GM19025 (cell line): ENCODE results near the gene CMC2.

Experiments
- ATAC-seq: cut with Tn5 transposase; IDR thresholded peaks from one replicate; pipeline ENCODE4 v1.9.1; 2021; ENCODE audit warnings: mild to moderate bottlenecking, low read depth, moderate library complexity; ENCODE audit not compliant: unreplicated experiment

Gene CMC2

GRCh38 chr16:81006813-81007695, at the start of gene CMC2, which contains the start of gene CENPN:
Gene CMC2 (minus strand): TSS chr16:81006885. CDS start chr16:80997394, 9,491 bp downstream.
Gene CENPN (plus strand): TSS chr16:81007214. CDS start chr16:81011940, 4,726 bp downstream.
- peak; percentile 80 for ATAC-seq

DNA sequence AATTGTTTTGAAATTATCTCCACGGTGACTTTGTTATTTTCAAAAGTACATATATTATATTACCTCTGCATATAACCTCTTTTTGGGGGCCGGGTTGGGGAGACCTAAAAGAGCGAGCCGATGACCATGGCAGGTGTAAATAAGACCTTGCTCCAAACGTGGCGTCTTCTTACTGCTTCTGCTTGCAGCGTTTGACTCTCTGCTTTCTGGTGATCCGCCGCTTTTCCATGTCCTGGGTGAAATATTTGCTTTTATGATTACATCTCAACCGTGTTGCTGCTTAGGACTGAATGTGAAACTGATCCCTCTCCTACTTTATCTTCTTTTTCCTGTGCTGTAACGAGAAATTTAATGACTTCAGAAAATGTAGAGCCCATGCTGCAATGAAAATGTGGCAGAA, 47.1 kb upstream of the CMC2 start:
- no peak for ATAC-seq

GRCh38 chr16:81042821-81043220, 36.1 kb upstream of the CMC2 start:
- no peak for ATAC-seq

DNA sequence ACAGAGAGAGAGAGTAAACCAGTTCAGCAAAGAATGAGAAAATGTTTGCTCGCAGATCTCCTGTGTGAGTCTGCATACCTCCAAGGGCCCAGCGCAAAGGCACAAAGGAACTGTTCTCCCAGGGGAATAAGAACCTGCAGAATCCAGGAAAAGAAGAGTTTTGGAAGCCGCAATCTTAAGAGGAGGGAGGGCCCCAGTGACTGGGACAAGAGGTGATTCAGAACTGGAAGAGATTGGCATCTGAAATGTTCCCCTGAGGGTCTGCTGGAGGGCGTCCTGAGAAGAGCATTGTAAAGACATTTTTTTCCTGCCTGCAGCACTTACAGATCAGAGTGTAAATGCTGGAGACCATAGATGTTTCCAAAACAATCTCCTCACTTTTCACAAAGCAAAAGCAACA, 35.0 kb upstream of the CMC2 start:
- no peak for ATAC-seq

- no peak for ATAC-seq
Observed at GRCh38 chr16:81040842-81041241, 34.2 kb upstream of the CMC2 start.

GRCh38 chr16:81040131-81040530, 33.4 kb upstream of the CMC2 start:
- no peak for ATAC-seq

DNA sequence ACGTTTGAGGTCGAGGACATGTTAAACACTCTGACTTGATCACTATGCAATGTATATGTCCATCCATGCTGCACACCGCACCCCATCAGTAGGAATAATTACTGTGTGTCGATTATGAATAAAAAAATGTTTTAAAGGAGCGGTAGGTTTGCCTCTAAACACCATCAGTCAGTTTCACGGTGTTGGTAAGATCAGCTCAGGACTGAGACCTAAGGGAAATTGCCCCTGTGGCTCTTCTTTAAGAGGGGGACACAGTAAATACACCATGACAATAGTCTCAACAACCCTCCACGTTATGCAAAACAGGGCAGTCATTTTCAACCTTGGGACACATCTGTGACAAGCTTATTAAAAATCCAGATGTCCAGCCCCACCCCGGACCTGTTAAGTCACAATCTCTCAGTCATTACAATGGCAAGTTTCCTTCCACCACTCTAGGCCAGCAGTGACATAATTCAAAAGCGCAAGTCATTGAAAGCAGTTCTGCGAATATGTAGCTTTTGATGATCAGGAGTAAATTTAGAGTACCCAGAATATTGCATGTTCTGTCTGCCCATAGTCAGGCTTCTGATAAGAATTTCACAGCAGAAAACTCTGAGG, 30.2 kb upstream of the CMC2 start:
- ATAC-seq = no peak

GRCh38 chr16:81035975-81036750, 29.5 kb upstream of the CMC2 start:
- peak; percentile 50 for ATAC-seq

DNA sequence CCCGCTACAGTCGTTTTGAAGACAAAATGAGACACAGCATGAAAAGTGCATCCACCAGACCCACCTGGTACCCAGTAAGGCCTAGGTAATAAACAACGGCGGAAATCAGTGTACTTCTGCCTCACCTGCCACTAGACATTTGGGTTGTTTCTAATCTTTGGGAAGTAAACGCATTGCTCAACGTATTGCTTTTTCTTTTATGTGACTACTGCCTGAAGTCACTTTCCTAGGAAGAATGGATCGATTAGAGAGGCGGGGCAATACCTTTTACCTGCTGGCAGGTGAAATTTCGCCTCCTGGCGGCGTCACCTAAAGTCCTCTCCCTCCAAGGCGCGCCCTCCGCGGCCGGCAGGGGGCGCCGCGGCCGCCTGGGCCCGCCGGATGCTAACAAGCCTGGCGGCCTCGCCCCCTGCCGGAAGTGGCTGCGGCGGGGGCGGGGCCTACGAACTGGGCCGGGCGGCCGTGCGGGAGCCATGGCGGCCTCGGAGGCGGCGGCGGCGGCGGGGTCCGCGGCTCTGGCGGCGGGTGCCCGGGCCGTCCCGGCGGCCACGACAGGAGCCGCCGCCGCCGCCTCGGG, 28.8 kb upstream of the CMC2 start, which contains the start of gene ATMIN:
Gene ATMIN (plus strand): TSS at position 445 of the 577 bp plus-strand sequence. CDS start 29 bp downstream, at position 474.
- ATAC-seq = peak; percentile 89

DNA sequence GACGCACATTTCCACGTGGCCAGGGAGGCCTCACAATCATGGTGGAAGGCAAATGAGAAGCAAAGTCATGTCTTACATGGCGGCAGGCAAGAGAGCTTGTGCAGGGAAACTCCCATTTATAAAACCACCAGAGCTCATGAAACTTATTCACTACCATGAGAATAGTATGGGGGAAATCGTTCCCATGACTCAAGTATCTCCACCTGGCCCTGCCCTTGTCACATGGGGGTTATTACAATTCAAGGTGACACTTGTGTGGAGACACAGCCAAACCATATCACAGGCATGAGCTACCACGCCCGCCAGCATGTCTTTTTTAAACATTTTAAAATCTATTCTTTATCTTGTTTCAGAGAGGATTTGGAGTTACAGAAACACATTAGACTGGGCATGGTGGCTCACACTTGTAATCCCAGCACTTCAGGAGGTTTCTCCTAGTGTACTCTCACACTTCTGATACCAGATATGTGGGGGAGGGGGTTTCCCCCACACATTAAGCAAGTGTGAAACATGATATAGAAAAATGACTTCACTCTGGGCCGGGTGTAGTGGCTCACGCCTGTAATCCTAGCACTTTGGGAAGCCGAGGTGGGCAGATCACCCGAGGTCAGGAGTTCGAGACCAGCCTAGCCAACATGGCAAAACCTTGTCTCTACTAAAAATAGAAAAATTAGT, 23.4 kb upstream of the CMC2 start:
- no peak for ATAC-seq

GRCh38 chr16:81026429-81026828, 19.7 kb upstream of the CMC2 start:
- ATAC-seq = no peak

- ATAC-seq = no peak
Observed at GRCh38 chr16:81018496-81018895, 11.8 kb upstream of the CMC2 start.

DNA sequence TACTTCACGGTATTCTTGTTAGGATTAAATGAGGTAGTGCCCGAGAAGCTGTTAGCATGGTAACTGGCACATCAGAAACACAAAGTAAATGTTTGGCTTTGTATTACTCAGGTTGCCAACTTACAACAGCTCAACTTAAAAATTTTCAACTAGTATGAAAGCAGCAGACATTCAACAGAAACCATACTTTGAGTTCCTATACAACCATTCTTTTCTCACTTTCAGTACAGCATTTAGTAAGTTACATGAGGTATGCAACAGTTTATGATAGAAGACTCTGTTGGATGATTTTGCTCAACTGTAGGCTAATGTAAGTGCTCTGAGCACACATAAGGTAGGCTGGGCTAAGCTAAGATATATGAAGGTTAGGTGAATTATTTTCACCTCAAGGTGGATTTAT, 8.0 kb upstream of the CMC2 start:
- no peak for ATAC-seq

DNA sequence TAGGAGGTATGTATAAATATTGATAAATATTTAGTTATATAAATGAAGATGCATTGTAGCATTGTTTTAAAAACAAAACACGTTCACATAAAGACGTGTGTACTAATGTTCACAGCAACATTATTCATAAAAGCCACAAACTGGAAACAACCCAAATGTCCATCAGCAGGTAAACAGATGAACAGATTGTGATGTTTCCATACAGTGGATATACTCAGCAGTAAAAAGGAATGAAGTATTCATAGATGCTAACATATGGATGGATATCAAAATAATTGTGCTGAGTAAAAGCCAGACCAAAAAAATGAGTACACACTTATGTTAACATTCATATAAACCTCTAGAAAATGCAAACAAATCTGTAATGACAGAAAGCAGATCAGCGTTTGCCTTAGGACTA, 6.3 kb upstream of the CMC2 start:
- ATAC-seq = no peak

DNA sequence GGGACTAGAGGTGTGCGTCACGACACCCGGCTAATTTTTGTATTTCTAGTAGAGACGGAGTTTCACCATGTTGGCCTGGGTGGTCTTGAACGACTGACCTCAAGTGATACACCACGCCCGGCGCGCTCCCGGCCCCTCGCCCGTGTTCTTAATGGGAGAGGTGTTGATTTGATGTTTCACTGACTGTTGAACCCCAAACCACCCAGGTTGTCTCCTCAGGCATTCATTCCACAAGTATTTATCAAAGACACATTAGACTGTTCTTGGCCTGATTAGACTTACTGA, 1.8 kb upstream of the CMC2 start:
- no peak for ATAC-seq

DNA sequence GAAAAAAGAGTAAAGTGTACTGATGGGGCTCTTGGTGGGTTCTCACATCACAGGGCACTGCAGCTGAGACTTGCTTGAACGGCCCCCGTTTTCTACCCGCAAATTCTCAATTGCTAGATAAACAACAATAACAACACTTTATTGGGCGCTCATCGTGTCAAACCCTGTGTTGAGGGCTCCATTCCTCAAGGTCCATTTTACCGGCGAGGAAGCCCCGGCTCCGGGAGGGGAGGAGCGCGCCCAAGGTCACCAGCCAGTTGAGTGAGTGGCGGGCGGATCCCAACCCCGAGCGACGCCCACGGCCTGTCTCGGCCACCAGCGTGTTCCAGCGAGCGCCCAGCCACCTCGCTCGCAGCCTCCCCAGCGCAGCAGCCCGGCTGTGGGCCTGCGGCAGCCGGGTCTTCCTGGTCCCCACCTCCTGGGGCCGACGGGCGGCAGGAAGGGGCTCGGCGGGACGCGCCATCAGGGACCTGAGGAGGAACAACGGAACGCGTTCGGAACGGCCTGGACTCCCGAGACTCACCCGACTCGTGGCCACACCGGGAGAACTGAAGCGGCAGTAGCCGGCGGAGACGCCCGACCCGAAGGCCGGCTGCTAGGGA, 373 bp downstream of the CMC2 start:
- peak; percentile 25 for ATAC-seq

DNA sequence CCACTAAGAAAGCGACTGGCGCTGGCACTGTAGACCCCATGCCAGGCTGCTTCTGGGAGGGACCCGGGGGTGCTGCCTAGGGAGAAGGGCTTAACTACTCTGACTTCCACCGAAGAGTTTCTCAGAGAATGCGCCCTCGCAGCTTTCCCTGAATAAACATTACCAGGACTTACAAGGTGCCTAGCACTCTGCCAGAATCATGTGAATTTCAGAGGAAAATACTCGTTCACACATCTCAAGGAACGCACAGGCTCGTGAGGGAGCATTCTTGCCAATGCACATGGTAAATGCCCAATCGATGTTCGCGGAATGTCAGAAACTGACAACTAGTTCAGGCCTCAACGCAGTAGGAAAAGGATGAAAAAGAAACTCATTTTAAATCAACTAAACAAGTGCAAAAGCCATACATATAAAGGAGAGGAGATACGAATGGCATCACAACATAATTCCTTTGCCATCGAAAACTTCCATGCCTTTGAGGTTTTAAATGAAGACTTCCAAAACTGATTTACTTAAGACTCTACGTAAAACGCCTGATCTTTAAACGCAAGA, 999 bp downstream of the CMC2 start:
- no peak for ATAC-seq

- ATAC-seq = no peak
Observed at GRCh38 chr16:81004646-81005353, 1.9 kb downstream of the CMC2 start.
